ENCODE measurements around the gene CALD1.

DNA sequence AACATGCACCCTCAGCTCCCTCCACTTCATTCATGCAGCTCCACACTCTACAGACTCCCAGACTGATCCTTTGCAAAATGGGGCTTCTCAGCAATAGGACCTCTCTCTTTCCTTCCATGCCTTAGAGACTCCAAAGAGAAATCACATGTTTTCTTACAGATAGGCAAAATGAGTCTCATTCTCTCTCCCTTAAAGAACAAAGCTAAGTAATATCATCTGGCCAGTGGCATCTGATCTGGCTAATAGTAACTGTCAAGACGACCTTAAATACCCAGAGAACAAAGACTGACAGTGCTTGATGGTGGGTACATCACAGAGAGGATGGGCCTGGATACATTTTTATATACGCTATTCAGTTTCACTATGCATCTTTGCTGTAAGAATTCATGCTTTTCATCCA lies 43.1 kb upstream of the CALD1 start:
- TF ChIP-seq EZH2 (IDR thresholded peaks at IDR 0.05): no peak
- TF ChIP-seq, protein P1, sequence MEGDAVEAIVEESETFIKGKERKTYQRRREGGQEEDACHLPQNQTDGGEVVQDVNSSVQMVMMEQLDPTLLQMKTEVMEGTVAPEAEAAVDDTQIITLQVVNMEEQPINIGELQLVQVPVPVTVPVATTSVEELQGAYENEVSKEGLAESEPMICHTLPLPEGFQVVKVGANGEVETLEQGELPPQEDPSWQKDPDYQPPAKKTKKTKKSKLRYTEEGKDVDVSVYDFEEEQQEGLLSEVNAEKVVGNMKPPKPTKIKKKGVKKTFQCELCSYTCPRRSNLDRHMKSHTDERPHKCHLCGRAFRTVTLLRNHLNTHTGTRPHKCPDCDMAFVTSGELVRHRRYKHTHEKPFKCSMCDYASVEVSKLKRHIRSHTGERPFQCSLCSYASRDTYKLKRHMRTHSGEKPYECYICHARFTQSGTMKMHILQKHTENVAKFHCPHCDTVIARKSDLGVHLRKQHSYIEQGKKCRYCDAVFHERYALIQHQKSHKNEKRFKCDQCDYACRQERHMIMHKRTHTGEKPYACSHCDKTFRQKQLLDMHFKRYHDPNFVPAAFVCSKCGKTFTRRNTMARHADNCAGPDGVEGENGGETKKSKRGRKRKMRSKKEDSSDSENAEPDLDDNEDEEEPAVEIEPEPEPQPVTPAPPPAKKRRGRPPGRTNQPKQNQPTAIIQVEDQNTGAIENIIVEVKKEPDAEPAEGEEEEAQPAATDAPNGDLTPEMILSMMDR (IDR thresholded peaks at IDR 0.05): no peak

Data from neural progenitor cell (in vitro differentiated cells).